ENCODE results near the gene MSANTD2.

MSANTD2 gene

GRCh38 chr11:124754309-124754708 lies 45.9 kb downstream of the MSANTD2 start:
- no peak for ATAC-seq
- Mint-ChIP-seq H3K27ac (no peak overlapping the region), H3K4me3 (no peak overlapping the region), H3K36me3 (no peaks in the 10 kb centered on the region), H3K4me1 (peaks cover 13% of the 10 kb centered on the region), H3K9me3 (no peaks in the 10 kb centered on the region)
- no peak for DNase-seq (ENCODE audit: low spot score in 2 of 2)

GRCh38 chr11:124753624-124754023 lies 46.6 kb downstream of the MSANTD2 start:
- H3K4me3 Mint-ChIP-seq = no peak overlapping the region
- no peaks in the 10 kb centered on the region for H3K9me3 Mint-ChIP-seq
- no peak overlapping the region for H3K27ac Mint-ChIP-seq
- no peak for ATAC-seq
- H3K4me1 Mint-ChIP-seq = peaks cover 9% of the 10 kb centered on the region
- no peak for DNase-seq (ENCODE audit: low spot score in 2 of 2)
- H3K36me3 Mint-ChIP-seq = no peaks in the 10 kb centered on the region

GRCh38 chr11:124753205-124753604 lies 47.0 kb downstream of the MSANTD2 start:
- no peak overlapping the region for H3K27ac Mint-ChIP-seq
- H3K9me3 Mint-ChIP-seq = no peaks in the 10 kb centered on the region
- no peak for DNase-seq (ENCODE audit: low spot score in 2 of 2)
- peaks cover 8% of the 10 kb centered on the region for H3K4me1 Mint-ChIP-seq
- ATAC-seq = no peak
- H3K4me3 Mint-ChIP-seq = no peak overlapping the region
- no peaks in the 10 kb centered on the region for H3K36me3 Mint-ChIP-seq

GRCh38 chr11:124752471-124753102 lies 47.6 kb downstream of the MSANTD2 start:
- H3K9me3 Mint-ChIP-seq = no peaks in the 10 kb centered on the region
- no peak overlapping the region for H3K27ac Mint-ChIP-seq
- no peaks in the 10 kb centered on the region for H3K36me3 Mint-ChIP-seq
- DNase-seq (ENCODE audit: low spot score in 2 of 2) (no peak), ATAC-seq (no peak)
- H3K4me3 Mint-ChIP-seq = no peak overlapping the region
- H3K4me1 Mint-ChIP-seq = peaks cover 6% of the 10 kb centered on the region

GRCh38 chr11:124751741-124752470 lies 48.3 kb downstream of the MSANTD2 start, which contains the start of gene VSIG2:
Gene VSIG2, minus strand, starts transcription at chr11:124752255. Its CDS starts 118 bp downstream, at chr11:124752137.
- no peaks in the 10 kb centered on the region for H3K9me3 Mint-ChIP-seq
- H3K4me1 Mint-ChIP-seq = peaks cover 6% of the 10 kb centered on the region
- no peak for ATAC-seq
- no peak within 1 kb of the TSS for H3K27ac Mint-ChIP-seq
- H3K36me3 Mint-ChIP-seq = no peaks in the 10 kb centered on the region
- H3K4me3 Mint-ChIP-seq = no peak within 1 kb of the TSS
- DNase-seq (ENCODE audit: low spot score in 2 of 2) = no peak

GRCh38 chr11:124751391-124751740 lies 48.8 kb downstream of the MSANTD2 start:
- H3K4me1 Mint-ChIP-seq = peaks cover 11% of the 10 kb centered on the region
- H3K27ac Mint-ChIP-seq = no peak overlapping the region
- H3K4me3 Mint-ChIP-seq = no peak overlapping the region

GRCh38 chr11:124749912-124750311 lies 50.3 kb downstream of the MSANTD2 start:
- H3K4me3 Mint-ChIP-seq = no peak overlapping the region
- H3K27ac Mint-ChIP-seq = no peak overlapping the region
- ATAC-seq = no peak
- peaks cover 13% of the 10 kb centered on the region for H3K4me1 Mint-ChIP-seq
- no peaks in the 10 kb centered on the region for H3K36me3 Mint-ChIP-seq
- DNase-seq (ENCODE audit: low spot score in 2 of 2) = no peak
- no peaks in the 10 kb centered on the region for H3K9me3 Mint-ChIP-seq

More at GRCh38 chr11:124751391-124751740, 48.8 kb downstream of the MSANTD2 start:
- ATAC-seq (no peak), DNase-seq (ENCODE audit: low spot score in 2 of 2) (no peak)
- Mint-ChIP-seq H3K36me3 (no peaks in the 10 kb centered on the region), H3K9me3 (no peaks in the 10 kb centered on the region)

- Mint-ChIP-seq H3K4me3 (no peak overlapping the region), H3K27ac (no peak overlapping the region), H3K36me3 (no peaks in the 10 kb centered on the region), H3K9me3 (no peaks in the 10 kb centered on the region), H3K4me1 (peaks cover 13% of the 10 kb centered on the region)
- DNase-seq (ENCODE audit: low spot score in 2 of 2) (no peak), ATAC-seq (no peak)
Measured at GRCh38 chr11:124748481-124749343, 51.5 kb downstream of the MSANTD2 start.

GRCh38 chr11:124748100-124748418 lies 52.1 kb downstream of the MSANTD2 start:
- no peak overlapping the region for H3K27ac Mint-ChIP-seq
- no peaks in the 10 kb centered on the region for H3K36me3 Mint-ChIP-seq
- H3K9me3 Mint-ChIP-seq = no peaks in the 10 kb centered on the region
- peaks cover 13% of the 10 kb centered on the region for H3K4me1 Mint-ChIP-seq
- ATAC-seq (no peak), DNase-seq (ENCODE audit: low spot score in 2 of 2) (no peak)
- H3K4me3 Mint-ChIP-seq = no peak overlapping the region

GRCh38 chr11:124747406-124748099 lies 52.7 kb downstream of the MSANTD2 start:
- H3K27ac Mint-ChIP-seq = no peak overlapping the region
- peak overlapping the region; percentile 89 for H3K4me3 Mint-ChIP-seq
- peaks cover 13% of the 10 kb centered on the region for H3K4me1 Mint-ChIP-seq
- no peak for DNase-seq (ENCODE audit: low spot score in 2 of 2)
- ATAC-seq = no peak
- H3K36me3 Mint-ChIP-seq = no peaks in the 10 kb centered on the region
- no peaks in the 10 kb centered on the region for H3K9me3 Mint-ChIP-seq

- peak; percentile 92 for ATAC-seq
Measured at GRCh38 chr11:124746621-124747243, 53.5 kb downstream of the MSANTD2 start.

GRCh38 chr11:124745835-124746620 lies 54.2 kb downstream of the MSANTD2 start:
- Mint-ChIP-seq H3K4me1 (peaks cover 20% of the 10 kb centered on the region), H3K36me3 (no peaks in the 10 kb centered on the region), H3K4me3 (peak overlapping the region; percentile 89), H3K27ac (peak overlapping the region; percentile 91), H3K9me3 (no peaks in the 10 kb centered on the region)
- no peak for DNase-seq (ENCODE audit: low spot score in 2 of 2)
- peak; percentile 7 for ATAC-seq

More at GRCh38 chr11:124746621-124747243, 53.5 kb downstream of the MSANTD2 start:
- Mint-ChIP-seq H3K4me1 (peaks cover 13% of the 10 kb centered on the region), H3K4me3 (peak overlapping the region; percentile 89), H3K27ac (peak overlapping the region; percentile 91), H3K36me3 (no peaks in the 10 kb centered on the region), H3K9me3 (no peaks in the 10 kb centered on the region)
- DNase-seq (ENCODE audit: low spot score in 2 of 2) = peak; percentile 57 to 87

- ATAC-seq (no peak), DNase-seq (ENCODE audit: low spot score in 2 of 2) (no peak)
- Mint-ChIP-seq H3K27ac (no peak overlapping the region), H3K4me1 (peaks cover 27% of the 10 kb centered on the region), H3K4me3 (peak overlapping the region; percentile 89), H3K36me3 (no peaks in the 10 kb centered on the region), H3K9me3 (no peaks in the 10 kb centered on the region)
Measured at GRCh38 chr11:124745270-124745834, 54.9 kb downstream of the MSANTD2 start.

- Mint-ChIP-seq H3K4me3 (no peak overlapping the region), H3K9me3 (no peaks in the 10 kb centered on the region), H3K36me3 (peaks cover 4% of the 10 kb centered on the region), H3K27ac (no peak overlapping the region), H3K4me1 (peaks cover 32% of the 10 kb centered on the region)
- DNase-seq (ENCODE audit: low spot score in 2 of 2) (no peak), ATAC-seq (no peak)
Measured at GRCh38 chr11:124743050-124743449, 57.2 kb downstream of the MSANTD2 start.

All from stimulated activated effector memory CD8-positive, alpha-beta T cell treated with anti-CD3 and anti-CD28 coated beads, Interleukin-12 subunit alpha, Interleukin-12 subunit beta, amount 100 ng/mL, for 72 hours (primary cell).